Liver (tissue), 9 donors: Measurements from ENCODE around the gene MT1F. TPM values are rescaled to one million over a fixed set of nuclear protein-coding genes. Genes with fewer than 3 reads are reported as not detected.

Source experiments
- DNase-seq: peaks from one replicate; pipeline ENCODE4 v3.0.0-alpha.2; 2017; ENCODE audit warnings: low spot score
- H3K27ac ChIP-seq, 2 donors: one replicate each; pipeline ENCODE4 v1.7.0; 2013; ENCODE audit warnings: inconsistent platforms in 2 of 2, low read length in 2 of 2, control low read depth in 1 of 2, low read depth in 1 of 2, mild to moderate bottlenecking in 1 of 2
- H3K27me3 ChIP-seq, 4 donors: one replicate each; pipeline versions ENCODE4 v1.6.1 to v1.7.0; 2013; ENCODE audit warnings: low read length in 3 of 4, inconsistent platforms in 1 of 4, mild to moderate bottlenecking in 1 of 4, moderate library complexity in 1 of 4; ENCODE audit not compliant: control insufficient read depth in 4 of 4, insufficient read depth in 4 of 4
- H3K36me3 ChIP-seq, 4 donors: one replicate each; pipeline versions ENCODE4 v1.6.1 to v1.7.0; 2013; ENCODE audit warnings: low read length in 3 of 4, mild to moderate bottlenecking in 3 of 4, low read depth in 1 of 4, moderate library complexity in 1 of 4; ENCODE audit not compliant: control insufficient read depth in 4 of 4, insufficient read depth in 3 of 4
- H3K4me1 ChIP-seq, 4 donors: one replicate each; pipeline versions ENCODE4 v1.6.1 to v1.7.0; 2013; ENCODE audit warnings: low read length in 3 of 4, mild to moderate bottlenecking in 3 of 4, moderate library complexity in 1 of 4; ENCODE audit not compliant: control insufficient read depth in 4 of 4, insufficient read depth in 4 of 4
- H3K4me3 ChIP-seq, 3 donors: one replicate each; pipeline versions ENCODE4 v1.6.1 to v1.7.0; 2013; ENCODE audit warnings: low read length in 3 of 3, control low read depth in 1 of 3, low read depth in 1 of 3, mild to moderate bottlenecking in 1 of 3
- H3K9ac ChIP-seq, 2 donors: one replicate each; pipeline ENCODE4 v1.7.0; 2013; ENCODE audit warnings: low read length in 2 of 2, mild to moderate bottlenecking in 2 of 2, moderate library complexity in 2 of 2, control low read depth in 1 of 2, low read depth in 1 of 2
- H3K9me3 ChIP-seq, 4 donors: one replicate each; pipeline versions ENCODE4 v1.6.1 to v1.7.0; 2013; ENCODE audit warnings: low read length in 3 of 4; ENCODE audit not compliant: control insufficient read depth in 4 of 4
- ATF3 ChIP-seq: IDR thresholded peaks from 2 replicates; pipeline ENCODE4 v1.6.1; 2016; ENCODE audit warnings: antibody characterized with exemption
- CTCF ChIP-seq: fragments of 150-350 bp; IDR thresholded peaks from 2 replicates; pipeline ENCODE4 v1.5.1; 2017; ENCODE audit warnings: improper control_type of control experiment, low read depth, low read length; ENCODE audit not compliant: missing input control
- EGR1 ChIP-seq, 2 donors: IDR thresholded peaks; 2 replicates each; pipeline ENCODE4 v1.6.1; 2016 to 2018; ENCODE audit warnings: antibody characterized with exemption in 2 of 2, low read depth in 2 of 2
- FOXA2 ChIP-seq: IDR thresholded peaks from 2 replicates; pipeline ENCODE4 v1.6.1; 2016; ENCODE audit warnings: antibody characterized with exemption
- GABPA ChIP-seq, 2 donors: IDR thresholded peaks in 1 of 2; conservative IDR thresholded peaks in 1 of 2; 2 replicates each; pipeline ENCODE4 v1.6.1; 2016; ENCODE audit warnings: antibody characterized with exemption in 2 of 2, mild to moderate bottlenecking in 1 of 2, moderate library complexity in 1 of 2
- HNF4A ChIP-seq, 2 donors: conservative IDR thresholded peaks; 2 replicates each; pipeline ENCODE4 v1.6.1; 2016; ENCODE audit warnings: antibody characterized with exemption in 2 of 2, mild to moderate bottlenecking in 2 of 2
- HNF4G ChIP-seq: IDR thresholded peaks from 2 replicates; pipeline ENCODE4 v1.6.1; 2016; ENCODE audit warnings: antibody characterized with exemption
- JUND ChIP-seq, 2 donors: IDR thresholded peaks; 2 replicates each; pipeline ENCODE4 v1.6.1; 2016; ENCODE audit warnings: antibody characterized with exemption in 2 of 2
- MAX ChIP-seq: IDR thresholded peaks from 2 replicates; pipeline ENCODE4 v1.6.1; 2016; ENCODE audit warnings: antibody characterized with exemption
- RAD21 ChIP-seq, 2 donors: IDR thresholded peaks; 2 replicates each; pipeline ENCODE4 v1.6.1; 2016; ENCODE audit warnings: antibody characterized with exemption in 2 of 2, mild to moderate bottlenecking in 2 of 2
- REST ChIP-seq: IDR thresholded peaks from 2 replicates; pipeline ENCODE4 v1.6.1; 2016; ENCODE audit warnings: antibody characterized with exemption, mild to moderate bottlenecking
- RXRA ChIP-seq, 2 donors: IDR thresholded peaks; 2 replicates each; pipeline ENCODE4 v1.6.1; 2017 to 2018; ENCODE audit warnings: antibody characterized with exemption in 2 of 2, mild to moderate bottlenecking in 1 of 2
- TAF1 ChIP-seq: conservative IDR thresholded peaks from 2 replicates; pipeline ENCODE4 v1.6.1; 2016; ENCODE audit warnings: antibody characterized with exemption, mild to moderate bottlenecking
- YY1 ChIP-seq: IDR thresholded peaks from 2 replicates; pipeline ENCODE4 v1.6.1; 2016; ENCODE audit warnings: antibody characterized with exemption, mild to moderate bottlenecking
- ZBTB33 ChIP-seq: IDR thresholded peaks from 2 replicates; pipeline ENCODE4 v1.6.1; 2016; ENCODE audit warnings: antibody characterized with exemption
- whole genome bisulfite sequencing: extraction: QIAGEN DNeasy Blood & Tissue Kit; methylation state at CpG from one replicate; pipeline ENCODE4 v1.1.7; 2013; 5-methylcytosine and 5-hydroxymethylcytosine counted together
- polyA plus RNA-seq, 2 donors: library from polyadenylated mRNA; stranded (reverse) in 1 of 2; unstranded in 1 of 2; fragments of 200-250 nt in 1 of 2; fragments of >200 nt in 1 of 2; fragmentation: Nextera tagmentation in 1 of 2; extraction: Ambion mirVana in 1 of 2; gene quantifications; one replicate each; pipeline versions ENCODE4 v1.2.1 to v1.2.3, GENCODE V29; 2013 to 2015
- total RNA-seq, 2 donors: library from RNA; depleted of rRNA; stranded (reverse); fragments of >200 nt; gene quantifications; one replicate each; pipeline ENCODE4 v1.2.3, GENCODE V29; 2014
- donor health status: healthy.
- donor health status: healthy.
- donor health status: healthy.
- donor health status: healthy.
- donor health status: healthy.

Gene MT1F
- total and polyA plus RNA-seq, 4 donors: 14.2 to 895 (median 134) TPM

- Histone ChIP-seq H3K4me3 (peak overlapping the region; percentile 34 to 93 (median 48)), H3K9ac (peak overlapping the region in 1 of 2 donors; percentile 24), H3K9me3 (no peaks in the 10 kb centered on the region), H3K27ac (peak overlapping the region; percentile 84 to 87), H3K4me1 (peaks cover 2 to 24% (median 7%) of the 10 kb centered on the region in 4 donors), H3K27me3 (no peaks in the 10 kb centered on the region), H3K36me3 (peaks cover 0 to under 1% (median 0%) of the 10 kb centered on the region in 4 donors)
- DNase-seq: no peak
- 22% methylated on average over 14 of the region's 14 CpGs for WGBS
- TF ChIP-seq TAF1 (no peak), HNF4A (conservative IDR thresholded peaks at IDR 0.05) (no peak), ZBTB33 (no peak), EGR1 (IDR thresholded peaks at IDR 0.05; ENCODE audit: low read depth in 2 of 2) (no peak), GABPA (IDR thresholded peaks at IDR 0.05 in 1 of 2, conservative IDR thresholded peaks at IDR 0.05 in 1 of 2) (no peak), MAX (no peak), RXRA (IDR thresholded peaks at IDR 0.05) (no peak), JUND (IDR thresholded peaks at IDR 0.05) (no peak), RAD21 (IDR thresholded peaks at IDR 0.05) (no peak), CTCF (no peak), HNF4G (no peak), REST (no peak), ATF3 (no peak), YY1 (no peak), FOXA2 (no peak)
Observed at GRCh38 chr16:56631832-56632155, 26.0 kb upstream of the MT1F start.
